Measurements from ENCODE around the gene RARA.

DNA sequence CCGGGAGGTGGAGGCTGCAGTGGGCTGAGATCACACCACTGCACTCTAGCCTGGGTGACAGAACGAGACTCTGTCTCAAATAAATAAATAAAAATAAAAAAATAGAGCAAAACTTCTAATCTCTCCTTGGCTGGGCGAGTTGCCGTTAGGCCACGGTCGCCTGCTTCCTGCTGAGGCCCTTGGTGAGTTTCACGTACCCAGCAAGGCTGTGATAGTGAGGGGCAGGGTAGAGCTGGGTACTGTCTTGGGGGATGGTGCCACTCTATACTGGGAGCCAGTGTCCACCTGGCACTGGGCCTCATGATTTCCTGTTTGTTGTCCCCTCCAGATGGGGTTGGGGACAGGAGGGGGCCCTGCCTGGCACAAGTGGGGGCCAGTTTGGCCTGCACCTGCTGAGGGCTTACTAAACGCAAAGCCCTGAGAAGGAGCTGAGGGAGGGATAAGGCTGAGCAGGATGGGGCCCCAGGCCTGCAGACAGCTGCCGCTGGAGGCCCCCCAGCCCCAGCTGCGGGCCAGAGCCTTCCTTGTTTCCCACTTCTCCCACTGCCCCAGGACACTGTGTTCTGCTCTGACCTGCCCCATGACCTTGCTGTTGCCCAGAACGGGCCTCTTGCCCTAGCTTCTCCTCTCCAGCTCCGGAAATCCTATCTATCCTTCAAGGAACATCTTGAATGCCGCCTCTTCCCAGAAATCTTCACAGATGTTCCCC is 30.1 kb downstream of the RARA start:
- TF ChIP-seq, protein P1, sequence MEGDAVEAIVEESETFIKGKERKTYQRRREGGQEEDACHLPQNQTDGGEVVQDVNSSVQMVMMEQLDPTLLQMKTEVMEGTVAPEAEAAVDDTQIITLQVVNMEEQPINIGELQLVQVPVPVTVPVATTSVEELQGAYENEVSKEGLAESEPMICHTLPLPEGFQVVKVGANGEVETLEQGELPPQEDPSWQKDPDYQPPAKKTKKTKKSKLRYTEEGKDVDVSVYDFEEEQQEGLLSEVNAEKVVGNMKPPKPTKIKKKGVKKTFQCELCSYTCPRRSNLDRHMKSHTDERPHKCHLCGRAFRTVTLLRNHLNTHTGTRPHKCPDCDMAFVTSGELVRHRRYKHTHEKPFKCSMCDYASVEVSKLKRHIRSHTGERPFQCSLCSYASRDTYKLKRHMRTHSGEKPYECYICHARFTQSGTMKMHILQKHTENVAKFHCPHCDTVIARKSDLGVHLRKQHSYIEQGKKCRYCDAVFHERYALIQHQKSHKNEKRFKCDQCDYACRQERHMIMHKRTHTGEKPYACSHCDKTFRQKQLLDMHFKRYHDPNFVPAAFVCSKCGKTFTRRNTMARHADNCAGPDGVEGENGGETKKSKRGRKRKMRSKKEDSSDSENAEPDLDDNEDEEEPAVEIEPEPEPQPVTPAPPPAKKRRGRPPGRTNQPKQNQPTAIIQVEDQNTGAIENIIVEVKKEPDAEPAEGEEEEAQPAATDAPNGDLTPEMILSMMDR (IDR thresholded peaks at IDR 0.05) = no peak
- no peak for TF ChIP-seq POLR2A (IDR thresholded peaks at IDR 0.05)

All from stomach (tissue), 4 donors.